Endothelial cell of umbilical vein (primary cell): ENCODE measurements around the gene PRDX1. TPM values are rescaled to one million over a fixed set of nuclear protein-coding genes. Genes with fewer than 3 reads are reported as not detected.

ENCODE experiments used
- BruUV-seq: library from RNA; stranded (reverse); fragments of 400-500 nt; replicated peaks from 2 replicates; lab custom pipeline; 2021; lab: Mats Ljungman, UMichigan
- CTCF ChIA-PET: fragments of 300-600, 350-600 bp; sonication (Branson Sonifier 250); formaldehyde crosslinking; loops from one replicate; lab custom pipeline; 2021; ENCODE audit warnings: antibody characterized with exemption, inconsistent platforms; lab: Charles Lee
- POLR2A ChIA-PET: fragments of 300-600, 350-600 bp; sonication (Branson Sonifier 250); formaldehyde crosslinking; loops from one replicate; lab custom pipeline; 2021; ENCODE audit warnings: antibody characterized with exemption, inconsistent platforms; lab: Charles Lee
- DNase-seq: peaks from one replicate; pipeline ENCODE4 v3.0.0-alpha.2; 2011; ENCODE audit warnings: low read depth, low spot score
- FAIRE-seq: peaks from 2 replicates; lab custom pipeline; 2011; peaks lifted over from hg19 to GRCh38; lab: Jason Lieb, UNC
- H2AFZ ChIP-seq: 2 replicates; pipeline ENCODE4 v1.6.0; 2012; ENCODE audit warnings: low read depth, low read length, control low read depth, inconsistent platforms
- H3K27ac ChIP-seq: 2 replicates; pipeline ENCODE4 v1.5.1; 2011; ENCODE audit warnings: low read depth, mild to moderate bottlenecking, control low read depth, low read length, moderate library complexity; ENCODE audit not compliant: insufficient read depth
- H3K27me3 ChIP-seq, 2 experiments: 2 replicates each; pipeline versions ENCODE4 v1.6.0 to v1.6.1; 2011; ENCODE audit warnings: low read length in 2 of 2, mixed read lengths in 1 of 2; ENCODE audit not compliant: control insufficient read depth in 2 of 2, insufficient read depth in 2 of 2
- H3K36me3 ChIP-seq, 2 experiments: 2 replicates in 1 of 2; 3 replicates in 1 of 2; pipeline ENCODE4 v1.5.1; 2011; ENCODE audit warnings: low read length in 2 of 2, mild to moderate bottlenecking in 1 of 2, moderate library complexity in 1 of 2; ENCODE audit not compliant: control insufficient read depth in 2 of 2, insufficient read depth in 2 of 2; ENCODE audit errors: extremely low read depth in 1 of 2
- H3K4me1 ChIP-seq: 3 replicates; pipeline ENCODE4 v1.5.1; 2011; ENCODE audit warnings: mild to moderate bottlenecking, low read length; ENCODE audit not compliant: control insufficient read depth, insufficient read depth; ENCODE audit errors: extremely low read depth
- H3K4me2 ChIP-seq: 2 replicates; pipeline ENCODE4 v1.6.1; 2011; ENCODE audit warnings: low read length, control low read depth, mixed read lengths; ENCODE audit not compliant: insufficient read depth
- H3K4me3 ChIP-seq, 3 experiments: fragments of 200-600 bp in 1 of 3; sonication (generic), shearing (Covaris generic) in 1 of 3; replicated peaks in 1 of 3; 2 replicates each; pipeline ENCODE4 v1.5.1; 2011 to 2016; ENCODE audit warnings: control low read depth in 3 of 3, low read length in 3 of 3, mild to moderate bottlenecking in 2 of 3, inconsistent platforms in 1 of 3, low read depth in 1 of 3, moderate library complexity in 1 of 3; ENCODE audit not compliant: insufficient read depth in 1 of 3
- H3K79me2 ChIP-seq: 2 replicates; pipeline ENCODE4 v1.6.0; 2012; ENCODE audit warnings: low read length, inconsistent platforms; ENCODE audit not compliant: control insufficient read depth, insufficient read depth
- H3K9ac ChIP-seq: replicated peaks from 2 replicates; pipeline ENCODE3; 2011; ENCODE audit warnings: low read length, control low read depth; ENCODE audit not compliant: insufficient read depth; ENCODE audit errors: extremely low read depth
- H3K9me1 ChIP-seq: replicated peaks from 3 replicates; pipeline ENCODE4 v1.6.0; 2011; ENCODE audit warnings: mild to moderate bottlenecking, low read length; ENCODE audit not compliant: control insufficient read depth, insufficient read depth; ENCODE audit errors: extremely low read depth
- H3K9me3 ChIP-seq: replicated peaks from 2 replicates; pipeline ENCODE4 v1.5.1; 2012; ENCODE audit warnings: low read length, inconsistent platforms; ENCODE audit not compliant: control insufficient read depth, insufficient read depth
- H4K20me1 ChIP-seq: replicated peaks from 2 replicates; pipeline ENCODE3; 2011; ENCODE audit warnings: mild to moderate bottlenecking, low read length; ENCODE audit not compliant: control insufficient read depth, insufficient read depth; ENCODE audit errors: extremely low read depth
- EZH2 ChIP-seq: IDR thresholded peaks from 2 replicates; pipeline ENCODE4 v1.6.1; 2012; ENCODE audit warnings: borderline replicate concordance, low read depth, mild to moderate bottlenecking, moderate library complexity, low read length, inconsistent platforms; ENCODE audit not compliant: severe bottlenecking
- FOS ChIP-seq: IDR thresholded peaks from 2 replicates; pipeline ENCODE4 v1.6.1; 2011; ENCODE audit warnings: mild to moderate bottlenecking, low read length, moderate library complexity, borderline replicate concordance; ENCODE audit not compliant: insufficient read depth
- GATA2 ChIP-seq: IDR thresholded peaks from 2 replicates; pipeline ENCODE4 v1.7.0; 2011; ENCODE audit warnings: low read depth, mild to moderate bottlenecking, moderate library complexity, mixed read lengths, low read length; ENCODE audit not compliant: insufficient read length, insufficient read depth
- JUN ChIP-seq: IDR thresholded peaks from 2 replicates; pipeline ENCODE4 v1.6.1; 2011; ENCODE audit warnings: borderline replicate concordance, low read depth; ENCODE audit not compliant: insufficient read length, insufficient read depth
- MYC ChIP-seq: IDR thresholded peaks from one replicate; pipeline ENCODE4 v1.6.1; 2011; ENCODE audit warnings: mild to moderate bottlenecking, low read depth, low read length
- POLR2A ChIP-seq: IDR thresholded peaks from 2 replicates; pipeline ENCODE4 v1.6.1; 2012; ENCODE audit warnings: low read depth, mild to moderate bottlenecking, control low read depth, low read length
- POLR2AphosphoS5 ChIP-seq: IDR thresholded peaks from 2 replicates; pipeline ENCODE4 v1.6.1; 2012; ENCODE audit warnings: low read depth, mild to moderate bottlenecking, control low read depth, low read length, moderate library complexity; ENCODE audit not compliant: insufficient read depth
- dilution Hi-C: fragments of 300-500 bp; cut with MboI; formaldehyde crosslinking; loops from one replicate; pipeline ENCODE4 v1.15.0; 2019; ENCODE audit warnings: low sequenced_read_pairs; ENCODE audit not compliant: extremely low pct_ligation_motif_present
- intact Hi-C: fragments of 100-400 bp; cut with micrococcal nuclease; formaldehyde crosslinking; loops from one replicate; pipeline ENCODE4 v1.10.0; 2022
- polyA plus RNA-seq, 4 experiments: library from polyadenylated mRNA; depleted of rRNA in 3 of 4; stranded (reverse) in 3 of 4; unstranded in 1 of 4; fragments of >200 nt; gene quantifications; 2 replicates each; pipeline versions ENCODE4 v1.2.1 to v1.2.3, GENCODE V29; 2011 to 2012; ENCODE audit warnings: missing spikeins in 1 of 4
- total RNA-seq: library from RNA; stranded (reverse); gene quantifications from 2 replicates; pipeline ENCODE4 v1.2.3, GENCODE V29; 2021
- TF ChIP-seq, protein P1 (sequence below): IDR thresholded peaks from 2 replicates; pipeline ENCODE4 v1.6.1; 2011; ENCODE audit not compliant: insufficient read depth, insufficient read length
- TF ChIP-seq, protein P2 (sequence below), 2 donors: IDR thresholded peaks; 1 replicate in 1 of 2; 2 replicates in 1 of 2; pipeline ENCODE4 v1.5.1; 2011; ENCODE audit warnings: low read length in 2 of 2, mild to moderate bottlenecking in 2 of 2, moderate library complexity in 2 of 2, control low read depth in 1 of 2, inconsistent platforms in 1 of 2, low read depth in 1 of 2; ENCODE audit not compliant: insufficient read depth in 1 of 2; ENCODE audit errors: extremely low read depth in 1 of 2

The PRDX1 gene
- total and polyA plus RNA-seq, 2 donors (not counting 3 experiments of a cell fraction or from before 2014, with no cell fraction given), result 622 to 685 TPM

DNA sequence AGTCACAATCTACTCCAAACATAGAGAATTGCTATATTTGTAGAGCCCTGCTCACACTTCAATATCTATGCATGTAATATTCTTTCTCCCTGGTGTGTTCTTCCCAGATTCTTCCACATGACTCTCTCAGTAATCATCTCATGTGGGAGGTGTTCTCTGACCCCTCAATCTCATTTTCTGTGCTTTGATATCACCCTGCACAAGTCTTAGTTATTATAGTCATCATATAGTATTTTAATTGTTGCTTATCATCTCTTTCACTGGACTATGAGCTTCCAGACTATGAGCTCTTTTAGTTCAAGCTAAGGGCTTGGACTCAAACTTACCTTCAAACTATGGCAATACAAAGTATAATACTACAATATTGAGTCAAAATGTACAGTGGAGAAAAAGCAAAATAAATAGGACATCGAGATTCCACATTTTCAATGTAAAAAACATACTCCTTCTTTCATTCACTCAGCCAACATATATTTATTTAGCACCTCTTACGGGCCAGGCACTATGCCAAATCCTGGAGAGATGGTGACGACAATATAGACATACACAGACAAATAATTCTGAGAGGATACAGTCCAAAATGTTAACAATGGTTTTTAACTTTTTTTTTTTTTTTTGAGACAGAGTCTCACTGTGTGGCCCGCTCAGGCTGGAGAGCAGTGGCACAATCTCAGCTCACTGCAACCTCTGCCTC, 43.4 kb downstream of the PRDX1 start:
- H4K20me1 ChIP-seq, result no peaks in the 10 kb centered on the region
- no peak overlapping the region for H3K9ac ChIP-seq
- no peaks in the 10 kb centered on the region for H3K79me2 ChIP-seq
- FAIRE-seq (no peak), DNase-seq (no peak)
- no peaks in the 10 kb centered on the region for H3K36me3 ChIP-seq
- no peaks in the 10 kb centered on the region for H3K4me1 ChIP-seq
- CTCF ChIA-PET, result interaction anchor here (1.0 to 1.9 kb wide), 3 partner anchors 8 to 118 kb away, joined by 3 to 10 read pairs (median 5); no protein-coding TSS in a partner anchor
- no peak overlapping the region for H3K4me2 ChIP-seq
- no peaks in the 10 kb centered on the region for H3K9me1 ChIP-seq
- H3K27ac ChIP-seq, result no peak overlapping the region
- dilution Hi-C loops, result loop anchor here (25.0 kb wide), 1 partner anchor 116 kb away; no protein-coding TSS in a partner anchor
- POLR2A ChIA-PET, result no interaction called here
- H3K27me3 ChIP-seq, result no peaks in the 10 kb centered on the region
- no peak overlapping the region for H2AFZ ChIP-seq
- H3K4me3 ChIP-seq, result no peak overlapping the region
- no TSS peak for BruUV-seq
- no peaks in the 10 kb centered on the region for H3K9me3 ChIP-seq
- intact Hi-C loops, result no loop called here
- TF ChIP-seq POLR2AphosphoS5 (no peak), MYC (no peak), FOS (no peak), JUN (no peak), EZH2 (no peak), POLR2A (no peak), GATA2 (no peak)
- TF ChIP-seq, protein P1, sequence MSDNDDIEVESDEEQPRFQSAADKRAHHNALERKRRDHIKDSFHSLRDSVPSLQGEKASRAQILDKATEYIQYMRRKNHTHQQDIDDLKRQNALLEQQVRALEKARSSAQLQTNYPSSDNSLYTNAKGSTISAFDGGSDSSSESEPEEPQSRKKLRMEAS, result no peak
- TF ChIP-seq, protein P2, sequence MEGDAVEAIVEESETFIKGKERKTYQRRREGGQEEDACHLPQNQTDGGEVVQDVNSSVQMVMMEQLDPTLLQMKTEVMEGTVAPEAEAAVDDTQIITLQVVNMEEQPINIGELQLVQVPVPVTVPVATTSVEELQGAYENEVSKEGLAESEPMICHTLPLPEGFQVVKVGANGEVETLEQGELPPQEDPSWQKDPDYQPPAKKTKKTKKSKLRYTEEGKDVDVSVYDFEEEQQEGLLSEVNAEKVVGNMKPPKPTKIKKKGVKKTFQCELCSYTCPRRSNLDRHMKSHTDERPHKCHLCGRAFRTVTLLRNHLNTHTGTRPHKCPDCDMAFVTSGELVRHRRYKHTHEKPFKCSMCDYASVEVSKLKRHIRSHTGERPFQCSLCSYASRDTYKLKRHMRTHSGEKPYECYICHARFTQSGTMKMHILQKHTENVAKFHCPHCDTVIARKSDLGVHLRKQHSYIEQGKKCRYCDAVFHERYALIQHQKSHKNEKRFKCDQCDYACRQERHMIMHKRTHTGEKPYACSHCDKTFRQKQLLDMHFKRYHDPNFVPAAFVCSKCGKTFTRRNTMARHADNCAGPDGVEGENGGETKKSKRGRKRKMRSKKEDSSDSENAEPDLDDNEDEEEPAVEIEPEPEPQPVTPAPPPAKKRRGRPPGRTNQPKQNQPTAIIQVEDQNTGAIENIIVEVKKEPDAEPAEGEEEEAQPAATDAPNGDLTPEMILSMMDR (IDR thresholded peaks at IDR 0.05; ENCODE audit: extremely low read depth in 1 of 2, insufficient read depth in 1 of 2, low read depth in 1 of 2, low read length in 2 of 2), result no peak
